HepG2 (cell line): ENCODE measurements around the gene CTSW. TPM values are rescaled to one million over a fixed set of nuclear protein-coding genes. Genes with fewer than 3 reads are reported as not detected.

ENCODE experiments used
- ATAC-seq: fragments of 200-7000 bp; cut with Tn5 transposase; 3 replicates; pipeline ENCODE4 v1.9.1; 2020; ENCODE audit warnings: mild to moderate bottlenecking, moderate library complexity
- BruUV-seq: library from RNA; stranded (reverse); fragments of 400-500 nt; replicated peaks from 2 replicates; lab custom pipeline; 2021; lab: Mats Ljungman, UMichigan
- CTCF ChIA-PET: fragments of 300-600 bp; formaldehyde crosslinking; extraction: SDS; loops from one replicate; lab custom pipeline; 2021; ENCODE audit warnings: low total read pairs, inconsistent platforms, low intra/inter-chr PET ratio; lab: Yijun Ruan, JAX
- POLR2A ChIA-PET: fragments of 350-600 bp; sonication (Branson Sonifier 250); formaldehyde crosslinking; loops from one replicate; lab custom pipeline; 2020; ENCODE audit warnings: antibody characterized with exemption, inconsistent platforms; lab: Yijun Ruan, JAX
- DNase-seq: peaks from one replicate; pipeline ENCODE4 v3.0.0-alpha.2; 2015; ENCODE audit warnings: low spot score
- FAIRE-seq: peaks from 3 replicates; lab custom pipeline; 2011; peaks lifted over from hg19 to GRCh38; lab: Jason Lieb, UNC
- H2AFZ ChIP-seq: one replicate; pipeline ENCODE4 v1.6.1; 2011; ENCODE audit warnings: low read length, inconsistent platforms
- H3K27ac ChIP-seq: fragments of 300-600 bp; 3 replicates; pipeline ENCODE4 v1.8.0; 2011; ENCODE audit warnings: mixed run types, mild to moderate bottlenecking, mixed read lengths, low read length, inconsistent platforms; ENCODE audit not compliant: insufficient read depth; ENCODE audit errors: extremely low read length
- H3K27me3 ChIP-seq, 2 experiments: fragments of 200-600 bp in 1 of 2; 2 replicates in 1 of 2; 3 replicates in 1 of 2; pipeline versions ENCODE4 v1.6.0 to v1.8.0; 2011; ENCODE audit warnings: low read length in 2 of 2, mild to moderate bottlenecking in 2 of 2, moderate library complexity in 2 of 2, inconsistent platforms in 1 of 2; ENCODE audit not compliant: insufficient read depth in 2 of 2, control insufficient read depth in 1 of 2
- H3K36me3 ChIP-seq, 2 experiments: fragments of 200-600 bp in 1 of 2; replicated peaks in 1 of 2; 2 replicates in 1 of 2; 3 replicates in 1 of 2; pipeline versions ENCODE4 v1.5.1 to v1.8.0; 2011; ENCODE audit warnings: low read length in 2 of 2, inconsistent platforms in 1 of 2; ENCODE audit not compliant: insufficient read depth in 2 of 2, control insufficient read depth in 1 of 2
- H3K4me1 ChIP-seq: 2 replicates; pipeline ENCODE4 v1.5.1; 2012; ENCODE audit warnings: low read length, inconsistent platforms; ENCODE audit not compliant: insufficient read depth
- H3K4me2 ChIP-seq: 2 replicates; pipeline ENCODE4 v1.6.0; 2011; ENCODE audit warnings: low read depth, low read length, inconsistent platforms
- H3K4me3 ChIP-seq, 3 experiments: fragments of 200-600 bp in 1 of 3; sonication (generic), shearing (Covaris generic) in 1 of 3; replicated peaks in 1 of 3; 2 replicates each; pipeline ENCODE4 v1.5.1; 2011 to 2016; ENCODE audit warnings: low read length in 3 of 3, inconsistent platforms in 2 of 3, low read depth in 2 of 3, mild to moderate bottlenecking in 2 of 3, control low read depth in 1 of 3, mixed read lengths in 1 of 3; ENCODE audit not compliant: insufficient read depth in 1 of 3
- H3K79me2 ChIP-seq: one replicate; pipeline ENCODE4 v1.6.1; 2011; ENCODE audit warnings: low read length, inconsistent platforms; ENCODE audit not compliant: insufficient read depth
- H3K9ac ChIP-seq: 2 replicates; pipeline ENCODE4 v1.6.0; 2011; ENCODE audit warnings: mild to moderate bottlenecking, low read depth, low read length, inconsistent platforms; ENCODE audit not compliant: insufficient read depth
- H3K9me3 ChIP-seq: 2 replicates; pipeline ENCODE4 v1.5.1; 2012; ENCODE audit warnings: mild to moderate bottlenecking, low read length
- H4K20me1 ChIP-seq: 2 replicates; pipeline ENCODE4 v1.6.0; 2011; ENCODE audit warnings: inconsistent platforms, mild to moderate bottlenecking, low read length, moderate library complexity; ENCODE audit not compliant: insufficient read depth
- E2F1 ChIP-seq: sonication (generic); formaldehyde crosslinking; IDR thresholded peaks from 2 replicates; pipeline ENCODE4 v1.5.0; 2020; ENCODE audit warnings: missing genetic modification reagents
- FOXK2 ChIP-seq: fragments of 450-650 bp; IDR thresholded peaks from 2 replicates; pipeline ENCODE4 v1.6.1; 2016
- KLF6 ChIP-seq: IDR thresholded peaks from 2 replicates; pipeline ENCODE4 v1.8.0; 2016; ENCODE audit warnings: missing biosample characterization, missing genetic modification reagents
- ZNF660 ChIP-seq: sonication (generic); formaldehyde crosslinking; IDR thresholded peaks from 2 replicates; pipeline ENCODE4 v1.5.1; 2020; ENCODE audit warnings: mild to moderate bottlenecking, low read depth, missing genetic modification reagents, borderline replicate concordance
- WGBS: methylation state at CpG from one replicate; pipeline ENCODE4 v1.1.6; 2017; ENCODE audit warnings: low lambda C conversion rate; 5-methylcytosine and 5-hydroxymethylcytosine counted together
- in situ Hi-C: cut with HindIII; loops from 2 replicates; pipeline ENCODE4 v1.10.0; 2017; ENCODE audit warnings: low pct_unique_long_range_greater_than_20kb; ENCODE audit not compliant: extremely low pct_ligation_motif_present
- intact Hi-C: fragments of 100-400 bp; cut with micrococcal nuclease; formaldehyde crosslinking; loops from one replicate; pipeline ENCODE4 v1.10.0; 2022; ENCODE audit not compliant: unreplicated experiment
- polyA plus RNA-seq, 8 experiments: library from polyadenylated mRNA; depleted of rRNA in 3 of 8; stranded (reverse) in 7 of 8; unstranded in 1 of 8; fragments of >200 nt; fragmentation: Illumina TruSeq in 4 of 8; extraction: Trizol in 4 of 8; gene quantifications; 2 replicates each; pipeline versions ENCODE4 v1.2.1 to v1.2.3, GENCODE V29; 2011 to 2016; ENCODE audit warnings: low read depth in 4 of 8, missing spikeins in 1 of 8, mixed read lengths in 1 of 8; ENCODE audit not compliant: insufficient read depth in 1 of 8
- total RNA-seq, 5 experiments: library from RNA; depleted of rRNA; stranded (reverse); fragments of >200 nt; fragmentation: Illumina TruSeq; extraction: Trizol; gene quantifications; 2 replicates each; pipeline ENCODE4 v1.2.3, GENCODE V29; 2016; ENCODE audit warnings: low read depth in 1 of 5
- TF ChIP-seq, protein P1 (sequence below): sonication (generic); formaldehyde crosslinking; IDR thresholded peaks from 2 replicates; pipeline ENCODE4 v1.8.0; 2023; ENCODE audit warnings: mild to moderate bottlenecking, missing genetic modification reagents

The CTSW gene
- total and polyA plus RNA-seq, 2 of the 13 experiments (the other 11 are each of a cell fraction or from before 2014, with no cell fraction given), result 0.09 TPM; not detected in 1

GRCh38 chr11:65863889-65864705 lies 15.5 kb upstream of the CTSW start:
- ATAC-seq, result no peak
- Histone ChIP-seq H3K79me2 (peaks cover 10% of the 10 kb centered on the region), H3K4me2 (no peak overlapping the region), H3K4me1 (peaks cover 21% of the 10 kb centered on the region), H3K9ac (no peak overlapping the region), H4K20me1 (no peaks in the 10 kb centered on the region), H3K36me3 (peaks cover 14 to 51% of the 10 kb centered on the region in 2 experiments; a peak in 4 of 5 replicates), H3K4me3 (no peak overlapping the region), H2AFZ (no peak overlapping the region), H3K9me3 (no peaks in the 10 kb centered on the region), H3K27ac (no peak overlapping the region), H3K27me3 (no peaks in the 10 kb centered on the region)
- no peak for FAIRE-seq
- no peak for DNase-seq
- BruUV-seq, result no TSS peak
- no peak for TF ChIP-seq FOXK2
- no peak for TF ChIP-seq E2F1
- TF ChIP-seq, protein P1, sequence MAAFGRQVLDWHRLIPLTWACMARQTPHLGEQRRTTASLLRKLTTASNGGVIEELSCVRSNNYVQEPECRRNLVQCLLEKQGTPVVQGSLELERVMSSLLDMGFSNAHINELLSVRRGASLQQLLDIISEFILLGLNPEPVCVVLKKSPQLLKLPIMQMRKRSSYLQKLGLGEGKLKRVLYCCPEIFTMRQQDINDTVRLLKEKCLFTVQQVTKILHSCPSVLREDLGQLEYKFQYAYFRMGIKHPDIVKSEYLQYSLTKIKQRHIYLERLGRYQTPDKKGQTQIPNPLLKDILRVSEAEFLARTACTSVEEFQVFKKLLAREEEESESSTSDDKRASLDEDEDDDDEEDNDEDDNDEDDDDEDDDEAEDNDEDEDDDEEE (CRISPR knock-in tag), result no peak
- TF ChIP-seq ZNF660 (CRISPR knock-in tag), result no peak
- TF ChIP-seq KLF6 (CRISPR knock-in tag), result no peak
- POLR2A ChIA-PET, result interaction anchor here (0.6 kb wide), 1 partner anchor 24 kb away, joined by 5 read pairs; the partner anchor contains the start of gene FIBP
- in situ Hi-C loops, result no loop called here
- 86% methylated on average over 11 of the region's 12 CpGs for WGBS
- CTCF ChIA-PET, result no interaction called here
- intact Hi-C loops, result no loop called here
